Measurements from ENCODE around the gene SEC14L5.

SEC14L5 gene

DNA sequence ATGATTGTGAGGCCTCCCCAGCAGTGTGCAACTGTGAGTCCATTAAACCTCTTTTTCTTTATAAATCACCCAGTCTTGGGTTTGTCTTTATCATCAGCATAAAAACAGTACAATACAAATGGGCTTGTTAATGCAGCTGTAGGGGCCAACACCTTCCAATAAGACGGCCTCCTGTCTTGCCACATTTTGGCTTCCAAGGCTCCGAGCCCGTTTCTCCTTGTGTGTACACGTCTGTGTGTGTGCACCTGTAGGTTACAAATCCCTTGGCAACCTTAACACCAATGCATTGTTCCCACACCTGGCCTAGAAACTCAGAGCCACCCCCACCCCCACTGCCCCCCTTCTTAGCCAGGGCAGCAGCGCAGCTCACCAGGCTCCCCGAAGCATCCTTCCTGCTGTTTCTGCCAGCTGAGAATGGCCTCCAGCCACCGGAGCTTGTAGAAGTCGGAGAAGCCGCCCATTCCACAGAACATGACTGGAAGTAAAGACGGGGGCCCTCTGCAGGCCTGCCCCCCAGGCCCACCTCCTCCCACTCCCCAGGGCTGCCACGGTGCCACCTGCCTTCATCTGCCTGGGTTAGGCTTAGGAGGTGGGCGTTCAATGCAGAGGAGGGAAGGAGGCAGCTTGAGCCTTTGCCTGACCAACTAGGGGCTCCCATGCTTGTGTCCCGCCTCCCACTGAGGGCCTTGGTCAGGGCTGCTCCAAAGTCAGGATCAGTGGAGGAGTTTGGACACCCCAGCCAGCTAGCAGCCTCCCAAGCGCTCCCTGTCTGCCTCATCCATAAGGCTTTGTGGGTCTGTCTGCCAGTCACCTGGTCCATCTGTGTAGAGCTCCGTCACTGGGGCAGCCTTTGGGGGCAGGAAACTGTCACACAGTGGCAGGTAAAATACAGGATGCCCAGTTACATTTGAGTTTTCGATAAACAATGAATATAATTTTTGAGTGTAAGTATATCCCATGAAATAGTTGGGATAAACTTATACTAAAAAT is 97.0 kb downstream of the SEC14L5 start:
- no peak for DNase-seq (ENCODE audit: low read depth, low spot score)
- POLR2A ChIA-PET: no interaction called here
- no peak overlapping the region for H3K4me3 ChIP-seq (ENCODE audit: low read depth, low read length)
- CTCF ChIA-PET: no interaction called here
- TF ChIP-seq, protein P1, sequence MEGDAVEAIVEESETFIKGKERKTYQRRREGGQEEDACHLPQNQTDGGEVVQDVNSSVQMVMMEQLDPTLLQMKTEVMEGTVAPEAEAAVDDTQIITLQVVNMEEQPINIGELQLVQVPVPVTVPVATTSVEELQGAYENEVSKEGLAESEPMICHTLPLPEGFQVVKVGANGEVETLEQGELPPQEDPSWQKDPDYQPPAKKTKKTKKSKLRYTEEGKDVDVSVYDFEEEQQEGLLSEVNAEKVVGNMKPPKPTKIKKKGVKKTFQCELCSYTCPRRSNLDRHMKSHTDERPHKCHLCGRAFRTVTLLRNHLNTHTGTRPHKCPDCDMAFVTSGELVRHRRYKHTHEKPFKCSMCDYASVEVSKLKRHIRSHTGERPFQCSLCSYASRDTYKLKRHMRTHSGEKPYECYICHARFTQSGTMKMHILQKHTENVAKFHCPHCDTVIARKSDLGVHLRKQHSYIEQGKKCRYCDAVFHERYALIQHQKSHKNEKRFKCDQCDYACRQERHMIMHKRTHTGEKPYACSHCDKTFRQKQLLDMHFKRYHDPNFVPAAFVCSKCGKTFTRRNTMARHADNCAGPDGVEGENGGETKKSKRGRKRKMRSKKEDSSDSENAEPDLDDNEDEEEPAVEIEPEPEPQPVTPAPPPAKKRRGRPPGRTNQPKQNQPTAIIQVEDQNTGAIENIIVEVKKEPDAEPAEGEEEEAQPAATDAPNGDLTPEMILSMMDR (IDR thresholded peaks at IDR 0.05; ENCODE audit: insufficient read depth, low read length, missing control alignments): no peak

DNA sequence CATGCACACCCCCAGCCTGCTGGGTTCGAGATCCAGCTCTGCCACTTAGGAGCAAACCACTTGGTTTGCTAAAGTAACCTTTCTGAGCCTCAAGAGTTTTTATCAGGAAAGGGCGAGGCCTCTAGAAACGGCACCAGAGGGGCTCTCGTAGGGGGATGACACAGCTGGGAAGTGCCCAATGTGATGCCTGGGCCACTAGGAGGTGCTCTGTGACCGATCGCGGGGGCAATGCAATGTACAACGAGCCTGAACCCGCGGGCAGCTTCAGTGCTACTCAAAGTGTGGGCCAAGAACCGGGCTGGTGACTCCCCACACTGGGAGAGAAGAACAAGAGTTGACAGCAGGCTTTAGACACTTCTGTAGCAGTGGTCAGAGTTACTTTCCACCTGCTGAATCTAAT is 98.2 kb downstream of the SEC14L5 start:
- POLR2A ChIA-PET: no interaction called here
- CTCF ChIA-PET: interaction anchor here (0.8 to 2.0 kb wide), 3 partner anchors 14 to 61 kb away, joined by 3 to 6 read pairs (median 4); no protein-coding TSS in a partner anchor
- TF ChIP-seq, protein P1 (IDR thresholded peaks at IDR 0.05; ENCODE audit: insufficient read depth, low read length, missing control alignments): peak; percentile 36
- no peak for DNase-seq (ENCODE audit: low read depth, low spot score)
- H3K4me3 ChIP-seq (ENCODE audit: low read depth, low read length): no peak overlapping the region

DNA sequence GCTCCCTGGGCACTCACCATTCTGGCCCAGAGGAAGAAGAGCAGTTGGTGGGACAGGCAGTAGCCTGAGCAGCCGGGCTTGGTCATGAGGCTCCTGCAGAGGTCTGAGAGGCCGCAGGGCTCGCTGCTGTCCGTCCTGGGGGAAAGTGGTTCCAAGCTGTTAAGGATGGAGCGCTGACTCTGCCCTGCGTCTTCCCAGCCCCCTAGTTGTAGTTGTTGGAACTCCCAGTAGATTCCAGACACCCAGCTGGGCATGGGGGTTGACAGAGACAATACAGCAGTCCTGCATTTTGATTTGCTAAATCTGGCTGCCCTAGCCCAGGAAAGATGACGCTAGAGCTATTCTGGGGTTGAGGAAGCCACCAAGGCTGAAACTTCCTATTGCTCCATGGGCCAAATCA is 100.3 kb downstream of the SEC14L5 start:
- no peak for DNase-seq (ENCODE audit: low read depth, low spot score)
- CTCF ChIA-PET: interaction anchor here (0.7 to 2.0 kb wide), 7 partner anchors 11 to 34 kb away, joined by 3 to 12 read pairs (median 4); partner anchors contain the start of gene ALG1
- POLR2A ChIA-PET: no interaction called here
- H3K4me3 ChIP-seq (ENCODE audit: low read depth, low read length): no peak overlapping the region
- TF ChIP-seq, protein P1 (IDR thresholded peaks at IDR 0.05; ENCODE audit: insufficient read depth, low read length, missing control alignments): peak; percentile 37

DNA sequence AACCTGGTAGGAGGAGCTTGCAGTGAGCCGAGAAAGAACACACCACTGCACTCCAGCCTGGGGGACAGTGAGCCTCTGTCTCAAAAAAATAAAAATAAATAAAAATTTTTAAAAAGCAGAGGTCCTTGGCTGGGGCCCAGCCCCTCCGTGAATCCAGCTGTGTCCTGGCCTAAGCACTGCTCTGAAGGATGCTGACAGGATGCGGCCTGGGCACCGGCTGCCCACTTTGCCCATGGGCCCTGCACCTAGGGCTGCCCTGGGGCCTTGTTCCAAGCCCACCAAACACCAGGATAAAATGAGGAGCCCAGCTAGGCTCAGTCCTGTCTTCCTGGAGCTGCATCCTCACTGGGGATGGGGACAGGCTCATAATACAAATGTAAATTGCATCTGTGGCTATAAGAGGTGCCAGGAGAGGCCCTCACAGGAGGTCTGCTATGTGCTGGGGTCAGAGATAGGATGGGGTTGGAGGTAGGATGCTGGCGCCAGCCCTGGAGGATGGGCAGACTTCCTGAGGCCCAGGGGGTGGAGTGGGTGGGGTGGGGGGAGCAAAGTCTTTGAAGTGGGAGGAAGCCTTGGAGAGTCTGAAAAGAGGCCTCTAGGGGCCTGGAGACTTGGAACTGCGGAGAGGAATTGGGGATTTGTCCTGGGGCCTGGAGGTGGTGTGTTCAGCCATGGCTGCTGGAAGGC is 101.4 kb downstream of the SEC14L5 start:
- CTCF ChIA-PET: interaction anchor here (0.7 to 1.9 kb wide), 3 partner anchors 11 to 33 kb away, joined by 3 to 12 read pairs (median 3); no protein-coding TSS in a partner anchor
- TF ChIP-seq, protein P1 (IDR thresholded peaks at IDR 0.05; ENCODE audit: insufficient read depth, low read length, missing control alignments): no peak
- POLR2A ChIA-PET: no interaction called here

DNA sequence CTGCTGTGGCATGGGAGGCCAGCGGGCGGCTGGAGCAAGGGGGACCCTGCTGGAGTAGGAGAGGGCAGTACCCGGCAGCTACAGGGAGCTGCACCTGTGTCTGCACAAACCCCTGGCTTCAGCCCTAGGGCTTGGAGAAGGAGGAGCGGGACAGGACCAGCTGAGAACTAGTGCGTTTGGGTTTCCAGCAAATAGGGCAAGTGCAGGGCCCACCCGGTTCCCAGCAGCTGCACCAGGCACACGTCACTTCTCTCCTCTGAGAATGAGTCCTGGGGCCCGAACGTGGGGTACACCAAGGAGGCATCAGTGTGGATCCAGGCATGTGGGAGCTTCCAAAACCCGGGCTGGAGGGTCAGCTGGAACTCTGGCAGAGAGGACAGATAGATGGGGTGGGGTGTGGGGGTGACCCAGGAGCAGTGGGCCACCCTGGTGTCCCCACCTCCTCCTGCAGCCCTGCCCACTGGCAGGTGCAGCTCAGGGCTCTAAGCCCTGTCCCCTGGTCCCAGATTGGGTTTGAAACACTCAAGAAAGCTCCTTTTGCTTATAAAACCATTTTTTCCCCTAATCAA is 102.0 kb downstream of the SEC14L5 start:
- no peak for DNase-seq (ENCODE audit: low read depth, low spot score)
- POLR2A ChIA-PET: no interaction called here
- no peak overlapping the region for H3K4me3 ChIP-seq (ENCODE audit: low read depth, low read length)
- CTCF ChIA-PET: interaction anchor here (0.7 kb wide), 1 partner anchor 18 kb away, joined by 3 read pairs; no protein-coding TSS in a partner anchor
- TF ChIP-seq, protein P1 (IDR thresholded peaks at IDR 0.05; ENCODE audit: insufficient read depth, low read length, missing control alignments): no peak

More for the DNA sequence above, 101.4 kb downstream of the SEC14L5 start:
- no peak overlapping the region for H3K4me3 ChIP-seq (ENCODE audit: low read depth, low read length)
- DNase-seq (ENCODE audit: low read depth, low spot score): no peak

Data from AG04449 (cell line).